HG03108 (cell line): ENCODE data around the gene PHKB.

Source experiments
- ATAC-seq: cut with Tn5 transposase; IDR thresholded peaks from one replicate; pipeline ENCODE4 v1.9.1; 2021; ENCODE audit warnings: moderate library complexity; ENCODE audit not compliant: unreplicated experiment

Gene PHKB

DNA sequence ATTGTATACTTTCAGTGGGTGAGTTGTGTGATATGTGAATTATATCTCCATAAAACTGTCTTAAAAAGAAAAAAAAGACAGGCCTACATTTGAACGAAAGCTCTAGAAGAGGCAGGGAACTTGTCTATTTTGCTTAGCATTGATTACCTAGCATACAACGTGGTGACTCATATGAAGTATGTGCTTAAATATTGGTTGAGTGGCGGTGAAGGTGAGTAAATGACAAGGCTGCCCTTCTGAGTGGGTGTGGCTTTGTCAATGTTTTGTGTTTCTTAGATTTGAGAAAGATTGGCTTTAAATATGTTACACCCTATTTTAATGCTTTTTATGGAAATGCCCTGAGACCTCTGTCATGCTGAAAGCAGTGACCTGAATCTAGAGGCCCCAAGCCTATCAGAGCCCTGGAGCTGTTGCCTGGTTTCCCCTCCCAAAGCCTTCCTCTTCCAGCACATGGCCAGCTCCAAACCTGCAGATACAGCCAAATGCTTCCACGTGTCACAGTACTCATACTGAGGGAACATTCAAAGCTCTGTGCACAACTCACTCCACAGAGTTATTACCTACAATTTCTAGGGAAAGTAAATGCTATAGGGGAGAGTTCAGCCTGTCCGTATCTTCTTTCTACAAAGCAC, 260.0 kb downstream of the PHKB start:
- no peak for ATAC-seq

DNA sequence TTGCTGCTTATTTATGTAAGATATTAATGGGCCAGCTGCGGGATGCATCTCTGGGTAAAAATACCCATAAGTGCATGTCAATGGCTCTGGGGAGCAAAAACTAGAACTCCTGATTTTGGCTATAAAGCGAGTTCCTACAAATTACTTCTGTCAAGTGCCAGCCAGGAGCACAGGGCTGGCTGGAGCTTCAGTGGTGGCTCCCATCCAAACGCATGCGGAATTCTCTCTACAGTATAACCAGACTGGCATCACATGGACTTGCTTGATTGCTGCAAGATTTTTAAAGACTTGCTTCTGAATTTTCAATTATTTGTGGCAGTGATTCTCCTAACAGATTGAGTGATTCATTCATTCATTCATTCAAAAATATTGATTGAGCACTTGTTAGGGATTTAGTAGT, 260.9 kb downstream of the PHKB start:
- no peak for ATAC-seq

DNA sequence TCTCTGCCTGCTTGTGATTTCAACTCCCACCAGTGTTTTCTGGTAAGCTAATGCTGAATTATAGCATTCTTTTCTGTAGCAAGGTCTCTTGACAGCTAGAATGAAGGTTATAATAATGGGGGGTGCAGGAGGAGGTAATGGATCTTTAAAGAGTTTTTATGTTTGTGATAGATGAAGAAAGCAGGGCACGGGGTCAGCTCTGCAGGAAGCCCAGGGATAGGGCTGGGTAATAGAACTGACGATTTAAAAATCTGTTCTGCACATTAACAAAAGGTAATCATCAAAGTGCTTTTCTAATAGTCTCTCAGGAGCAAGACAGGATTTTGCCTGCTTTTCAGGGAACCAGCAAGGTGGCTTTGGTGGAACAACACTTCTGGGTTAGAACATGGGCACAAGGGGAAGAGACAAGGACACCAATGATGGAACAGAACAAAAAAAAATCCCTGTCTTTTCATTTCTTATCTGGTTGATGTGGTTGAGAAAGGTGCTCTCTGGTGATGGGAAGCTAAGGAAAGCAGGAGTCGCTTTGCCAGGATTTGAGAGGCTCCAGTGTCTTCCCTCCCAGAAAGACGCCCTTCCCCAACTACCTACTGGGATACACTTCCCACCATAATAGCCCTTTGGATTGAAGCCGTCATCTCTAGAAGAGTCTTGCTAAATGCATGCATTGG, 263.1 kb downstream of the PHKB start:
- ATAC-seq = no peak

DNA sequence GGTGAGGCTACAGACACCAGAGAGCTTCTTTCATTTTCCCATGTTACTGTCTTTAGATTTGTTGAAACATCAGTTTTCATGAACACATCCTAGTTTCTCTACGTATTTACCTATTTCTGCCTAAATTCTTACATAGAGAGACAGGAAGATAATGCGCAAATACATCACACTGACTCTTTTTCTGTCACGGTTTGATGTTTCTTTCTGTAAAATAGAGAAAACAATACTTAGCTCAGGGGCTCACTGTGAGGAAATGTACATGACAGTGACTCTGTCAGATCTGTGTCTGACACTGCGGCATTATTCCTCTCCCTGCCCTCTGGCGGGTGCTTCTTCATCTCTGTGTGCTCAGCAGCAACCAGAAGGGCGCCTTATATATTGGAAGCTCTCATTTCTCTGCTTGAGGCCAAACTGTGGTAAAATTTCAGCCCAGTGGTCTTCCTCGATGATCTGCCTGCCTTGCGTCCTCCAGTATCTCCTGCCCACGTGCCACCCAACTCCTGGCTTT, 264.1 kb downstream of the PHKB start:
- ATAC-seq = no peak

DNA sequence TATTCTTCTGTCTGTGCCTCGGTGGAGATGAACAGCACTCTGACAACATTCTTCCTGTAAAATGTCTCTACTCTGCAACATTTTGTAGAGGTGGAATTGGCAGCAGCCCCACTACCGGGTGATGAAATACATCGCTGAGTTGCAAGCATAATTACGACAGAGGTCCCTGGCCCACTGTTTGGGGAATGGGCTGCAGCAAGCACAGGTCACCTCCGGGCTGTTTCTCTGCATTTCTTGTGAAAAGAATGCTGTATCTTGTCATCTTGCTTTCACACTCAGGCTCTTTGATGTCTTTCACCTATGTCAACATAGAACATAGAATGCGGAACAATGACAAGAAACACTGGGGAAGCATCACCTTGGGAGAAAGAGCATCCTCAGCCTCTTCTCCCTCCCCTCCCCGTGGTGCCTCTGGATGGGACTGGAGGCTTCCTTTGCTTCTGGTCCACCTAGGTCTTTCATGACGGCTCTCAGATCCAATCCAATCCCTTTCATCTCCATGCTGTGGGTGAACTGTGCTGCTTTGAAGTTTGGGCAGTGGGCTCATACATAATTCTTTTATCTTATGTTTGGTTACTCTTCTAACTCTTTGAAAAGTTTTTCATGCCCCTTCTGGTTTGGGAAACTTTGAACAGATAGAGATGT, 265.0 kb downstream of the PHKB start:
- no peak for ATAC-seq

DNA sequence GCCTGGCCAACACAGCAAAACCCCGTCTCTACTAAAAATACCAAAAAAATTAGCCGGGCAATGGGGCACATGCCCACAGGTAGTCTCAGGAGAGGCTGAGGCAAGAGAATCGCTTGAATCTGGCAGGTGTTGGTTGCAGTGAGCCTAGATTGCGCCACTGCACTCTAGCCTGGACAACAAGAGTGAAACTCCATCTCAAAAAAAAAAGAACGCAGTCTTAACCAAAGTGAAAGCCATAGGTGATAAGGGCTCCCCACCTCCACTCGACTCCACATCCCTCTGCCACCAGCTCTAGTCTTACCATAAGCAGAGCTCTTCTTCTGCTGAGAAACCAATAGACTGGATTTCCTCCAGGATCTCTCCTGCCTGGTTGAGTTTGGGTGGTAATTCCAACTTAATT, 266.0 kb downstream of the PHKB start:
- no peak for ATAC-seq

DNA sequence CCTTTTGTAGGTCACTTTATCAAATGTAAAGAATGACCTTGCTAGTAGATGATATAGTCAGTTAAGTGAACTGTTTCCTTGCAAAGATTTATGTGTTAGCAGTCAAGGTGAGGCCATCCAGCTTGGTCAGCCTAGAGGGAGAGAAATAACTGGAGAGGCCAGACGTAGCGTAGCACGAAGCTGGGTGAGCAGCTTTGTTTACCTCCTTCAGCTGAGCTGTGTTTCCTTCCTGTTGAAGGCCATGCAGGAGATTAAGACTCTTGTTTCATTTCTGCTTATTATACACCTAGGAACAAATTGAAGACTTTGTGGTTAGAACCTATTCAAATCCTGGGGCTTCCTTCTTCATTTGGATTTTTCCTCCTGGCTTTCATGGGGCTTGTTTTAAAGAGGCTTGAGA, 267.1 kb downstream of the PHKB start:
- ATAC-seq = no peak

DNA sequence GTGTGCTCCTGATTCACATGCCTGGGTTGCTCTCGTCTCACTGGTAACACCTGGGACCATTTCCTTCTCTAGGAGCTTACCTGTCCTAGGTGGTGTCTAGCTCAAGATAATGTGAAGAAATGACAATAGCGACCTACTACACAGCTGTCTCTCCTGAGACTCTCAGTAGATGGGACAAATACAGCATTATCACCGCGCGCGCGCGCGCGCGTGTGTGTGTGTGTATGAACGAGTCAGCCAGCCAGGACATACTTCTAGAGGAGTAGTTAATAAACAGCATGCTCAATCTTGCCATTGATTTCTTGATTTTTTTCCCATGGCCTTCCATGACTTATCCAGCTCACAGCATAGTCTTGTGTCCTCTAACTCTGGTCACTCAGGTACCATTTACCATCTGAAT, 268.6 kb downstream of the PHKB start:
- no peak for ATAC-seq

DNA sequence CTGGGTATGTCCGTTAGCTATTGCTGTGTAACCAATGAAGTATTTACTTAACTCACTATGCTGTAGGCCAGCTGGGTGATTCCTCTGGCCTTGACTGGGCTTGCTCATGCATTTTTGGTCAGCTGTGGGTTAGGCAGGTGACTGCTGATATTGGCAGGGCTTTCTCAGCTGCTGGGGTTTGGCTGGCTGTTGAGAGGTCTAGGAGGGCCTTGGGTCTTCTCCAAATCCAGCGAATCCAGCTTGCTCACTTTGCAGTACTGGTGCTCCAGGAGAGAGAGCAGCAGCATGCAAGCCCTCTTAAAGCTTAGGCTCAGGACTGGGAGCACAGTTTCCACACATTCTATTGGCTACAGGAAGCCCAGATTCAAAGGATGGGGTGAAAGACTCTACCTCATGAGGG, 270.1 kb downstream of the PHKB start:
- no peak for ATAC-seq

DNA sequence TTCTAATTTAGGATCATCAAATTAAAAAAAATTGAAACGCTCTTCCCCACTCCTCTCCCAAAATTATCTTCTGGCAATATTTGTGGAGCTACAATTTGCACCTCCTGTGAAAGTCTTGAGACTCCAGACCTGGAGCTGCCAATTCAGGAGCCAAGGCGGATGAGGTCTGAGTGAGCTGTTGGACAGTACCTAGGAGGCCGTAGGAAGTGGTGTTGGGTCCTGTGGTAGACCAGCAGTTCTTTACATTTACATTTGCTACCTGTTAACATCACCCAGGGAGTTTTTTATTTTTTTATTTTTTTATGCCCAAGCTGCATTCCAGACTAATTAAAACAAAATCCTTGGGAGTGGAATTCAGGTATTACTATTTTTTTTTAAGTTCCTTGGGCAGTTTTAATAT, 271.0 kb downstream of the PHKB start:
- ATAC-seq = no peak

DNA sequence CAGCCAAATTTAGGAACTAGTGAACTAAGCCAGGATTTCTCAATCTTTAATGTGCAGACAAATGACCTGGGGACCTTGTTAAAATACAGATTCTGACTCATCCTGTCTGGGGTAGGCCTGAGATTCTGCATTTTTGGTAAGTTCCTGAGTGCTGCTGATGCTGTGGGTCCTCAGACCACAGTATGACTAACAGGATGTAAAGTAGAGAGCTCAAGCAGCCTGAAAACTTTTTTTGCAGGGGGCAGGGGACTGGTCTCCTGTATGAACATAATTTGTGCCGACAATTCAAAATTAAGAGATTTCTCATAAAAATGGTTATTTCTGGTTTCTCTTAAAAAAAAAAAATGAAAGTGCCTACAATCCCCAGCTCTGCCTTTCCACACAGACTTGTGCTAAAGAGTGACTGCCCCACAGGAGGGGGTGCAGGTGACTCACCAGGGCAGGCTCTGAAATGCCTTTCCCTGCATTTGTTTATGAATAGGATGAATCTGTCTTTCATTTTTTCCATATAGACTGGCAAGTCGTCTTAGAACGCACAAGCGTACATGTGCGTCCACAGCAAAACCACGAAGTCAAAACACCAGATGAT, 271.5 kb downstream of the PHKB start:
- ATAC-seq = no peak

DNA sequence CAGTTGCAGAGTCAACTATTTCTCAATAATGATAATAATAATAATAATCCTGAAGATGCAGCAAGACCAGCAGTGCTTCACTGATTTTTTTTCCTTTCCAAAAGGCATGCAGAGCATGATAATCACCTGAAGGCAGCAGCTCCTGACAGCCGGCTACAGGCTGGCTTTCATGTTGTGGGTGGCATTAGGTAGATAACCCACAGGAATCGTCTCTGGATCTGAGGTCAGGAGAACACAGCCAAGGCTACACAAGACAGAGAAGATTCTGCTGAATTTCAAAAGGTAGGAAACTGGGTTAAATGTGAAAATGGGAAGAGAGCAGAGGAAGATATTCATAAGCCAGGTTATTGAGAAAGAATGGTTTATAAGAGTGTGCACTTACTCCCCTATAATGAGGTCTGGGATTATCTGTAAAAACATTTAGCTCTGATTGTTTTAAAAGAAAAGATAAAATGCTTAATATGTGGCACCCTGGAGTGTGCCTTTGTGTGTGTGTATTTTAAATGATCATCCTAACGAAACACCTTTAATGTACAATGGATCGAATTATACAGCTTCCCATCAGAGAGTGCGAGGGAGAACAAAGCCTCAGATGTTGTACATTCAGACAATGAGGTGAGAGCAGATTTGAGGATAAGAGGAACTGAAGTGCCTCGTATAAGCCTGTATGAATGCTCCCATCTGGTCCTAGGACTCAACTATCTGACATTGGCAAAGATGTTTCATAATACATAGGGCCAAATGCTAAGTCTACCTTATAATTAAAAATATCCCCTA, 273.1 kb downstream of the PHKB start:
- no peak for ATAC-seq

DNA sequence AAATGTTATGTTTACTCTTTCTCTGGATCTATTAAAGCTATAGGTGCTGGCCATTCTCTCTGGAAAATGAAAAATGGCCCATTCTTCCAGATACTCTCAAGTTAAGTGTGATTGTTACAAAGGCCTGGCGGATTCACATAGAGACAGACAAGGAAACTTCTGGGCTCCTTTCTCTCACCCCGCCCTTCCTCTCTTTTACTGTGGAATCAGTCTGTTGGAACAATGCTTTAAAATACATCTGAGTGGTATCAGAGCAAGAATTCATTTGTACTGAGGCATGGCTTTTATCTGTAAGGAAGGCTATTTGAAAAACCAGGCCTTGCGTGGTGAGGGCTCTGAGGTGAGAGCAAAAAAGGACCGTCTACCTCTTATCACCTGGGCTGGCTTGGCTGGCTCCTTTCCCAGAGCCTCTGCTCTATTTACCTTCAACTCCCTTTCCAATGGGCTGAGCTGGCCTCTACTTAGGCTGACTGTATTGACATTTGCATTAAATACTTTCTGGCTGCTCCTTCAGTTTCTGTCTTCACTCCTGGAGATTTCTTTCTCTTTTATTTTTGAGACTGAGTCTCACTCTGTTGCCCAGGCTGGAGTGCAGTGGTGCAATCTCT, 274.0 kb downstream of the PHKB start:
- no peak for ATAC-seq

DNA sequence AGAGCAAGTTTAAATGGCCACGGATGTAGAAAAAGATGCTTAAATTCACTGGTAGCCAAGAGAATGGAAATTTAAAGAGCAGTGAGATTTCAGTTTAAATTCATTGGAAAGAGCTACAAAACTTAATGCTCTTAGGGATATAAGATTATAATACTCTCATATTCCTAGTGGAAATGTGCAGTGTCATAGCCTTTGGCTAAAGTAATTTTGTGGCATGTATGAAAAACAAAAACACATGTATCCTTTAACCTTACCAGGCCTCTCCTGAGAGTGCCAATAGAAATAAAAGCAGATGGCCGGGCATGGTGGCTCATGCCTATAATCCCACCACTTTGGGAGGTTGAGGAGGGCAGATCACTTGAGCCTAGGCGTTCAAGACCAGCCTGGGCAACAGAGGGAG, 289.2 kb downstream of the PHKB start:
- ATAC-seq = no peak
